PFSK-1 (cell line): Measurements from ENCODE around the gene SSBP1.
A peak's percentile ranks its signal among the peaks of the same experiment; 100 is the strongest.

ENCODE experiments used
- FOXP2 ChIP-seq: optimal IDR thresholded peaks from 2 replicates; pipeline ENCODE3; 2011; ENCODE audit warnings: borderline replicate concordance, control low read depth, inconsistent platforms; ENCODE audit not compliant: insufficient read depth; ENCODE audit errors: extremely low read length, extremely low read depth
- POLR2AphosphoS5 ChIP-seq: IDR thresholded peaks from 2 replicates; pipeline ENCODE4 v1.6.1; 2012; ENCODE audit warnings: low read depth, mild to moderate bottlenecking, control low read depth, low read length, moderate library complexity
- REST ChIP-seq, 2 experiments: IDR thresholded peaks; 2 replicates each; pipeline versions ENCODE4 v1.6.1 to v1.8.0; 2011 to 2012; ENCODE audit warnings: low read depth in 2 of 2, low read length in 2 of 2, control low read depth in 1 of 2, inconsistent platforms in 1 of 2, mild to moderate bottlenecking in 1 of 2, moderate library complexity in 1 of 2; ENCODE audit not compliant: insufficient read depth in 1 of 2
- SIN3A ChIP-seq: IDR thresholded peaks from 2 replicates; pipeline ENCODE4 v1.6.1; 2012; ENCODE audit warnings: mild to moderate bottlenecking, low read length, moderate library complexity, borderline replicate concordance; ENCODE audit not compliant: insufficient read depth
- TAF1 ChIP-seq: IDR thresholded peaks from 2 replicates; pipeline ENCODE4 v1.6.1; 2012; ENCODE audit warnings: low read length, control low read depth, borderline replicate concordance; ENCODE audit not compliant: insufficient read depth

The SSBP1 gene

GRCh38 chr7:141715018-141715417, 23.1 kb upstream of the SSBP1 start:
- no peak for TF ChIP-seq POLR2AphosphoS5
- no peak for TF ChIP-seq SIN3A
- no peak for TF ChIP-seq REST (IDR thresholded peaks at IDR 0.05; ENCODE audit: insufficient read depth in 1 of 2, low read depth in 2 of 2, low read length in 2 of 2)
- TF ChIP-seq TAF1 = no peak
- TF ChIP-seq FOXP2 = no peak

GRCh38 chr7:141715794-141716689, 22.1 kb upstream of the SSBP1 start:
- peak in 1 of 2 experiments; percentile 68; a peak in 1 of 4 replicates for TF ChIP-seq REST (IDR thresholded peaks at IDR 0.05; ENCODE audit: insufficient read depth in 1 of 2, low read depth in 2 of 2, low read length in 2 of 2)
- TF ChIP-seq FOXP2 = no peak

GRCh38 chr7:141717450-141717849, 20.7 kb upstream of the SSBP1 start:
- TF ChIP-seq REST (IDR thresholded peaks at IDR 0.05; ENCODE audit: insufficient read depth in 1 of 2, low read depth in 2 of 2, low read length in 2 of 2) (no peak), TAF1 (no peak), SIN3A (no peak), POLR2AphosphoS5 (no peak), FOXP2 (no peak)

- no peak for TF ChIP-seq REST (IDR thresholded peaks at IDR 0.05; ENCODE audit: insufficient read depth in 1 of 2, low read depth in 2 of 2, low read length in 2 of 2)
- TF ChIP-seq FOXP2 = no peak
- TF ChIP-seq TAF1 = no peak
- no peak for TF ChIP-seq POLR2AphosphoS5
- no peak for TF ChIP-seq SIN3A
These were observed 15.6 kb upstream of the SSBP1 start for GRCh38 chr7:141722529-141722928.
